H1 (cell line): ENCODE data around the gene GRAMD1B. TPM values are rescaled to one million over a fixed set of nuclear protein-coding genes. Genes with fewer than 3 reads are reported as not detected.

Experiments used
- ASH2L ChIP-seq: fragments of 200-600, 300-600 bp; sonication (generic); IDR thresholded peaks from one replicate; pipeline ENCODE4 v1.7.1; 2017; ENCODE audit warnings: low read length
- ATF3 ChIP-seq: IDR thresholded peaks from 2 replicates; pipeline ENCODE4 v1.6.1; 2011; ENCODE audit warnings: low read depth, mild to moderate bottlenecking, low read length; ENCODE audit not compliant: insufficient read depth
- BRCA1 ChIP-seq: IDR thresholded peaks from 2 replicates; pipeline ENCODE4 v1.6.1; 2012; ENCODE audit warnings: low read depth, low read length, improper control_type of control experiment
- CHD7 ChIP-seq: fragments of 300-600 bp; sonication (generic); IDR thresholded peaks from 2 replicates; pipeline ENCODE4 v1.7.1; 2012; ENCODE audit warnings: low read length, moderate library complexity, mild to moderate bottlenecking, inconsistent platforms; ENCODE audit not compliant: insufficient replicate concordance
- EGR1 ChIP-seq: IDR thresholded peaks from 2 replicates; pipeline ENCODE4 v1.6.1; 2011; ENCODE audit warnings: low read depth, low read length, borderline replicate concordance
- EZH2 ChIP-seq: fragments of 200-600 bp; sonication (generic); IDR thresholded peaks from 2 replicates; pipeline ENCODE4 v1.7.1; 2012; ENCODE audit warnings: low read depth, mild to moderate bottlenecking, moderate library complexity, low read length, inconsistent platforms; ENCODE audit not compliant: severe bottlenecking
- RAD21 ChIP-seq, 2 experiments: IDR thresholded peaks in 1 of 2; conservative IDR thresholded peaks in 1 of 2; 2 replicates each; pipeline ENCODE4 v1.6.1; 2011; ENCODE audit warnings: low read depth in 2 of 2, low read length in 2 of 2, improper control_type of control experiment in 1 of 2, inconsistent platforms in 1 of 2, mild to moderate bottlenecking in 1 of 2, moderate library complexity in 1 of 2
- RFX5 ChIP-seq: IDR thresholded peaks from 2 replicates; pipeline ENCODE4 v1.6.1; 2011; ENCODE audit warnings: low read depth, low read length, improper control_type of control experiment, borderline replicate concordance
- SAP30 ChIP-seq: fragments of 300-600 bp; sonication (generic); IDR thresholded peaks from 2 replicates; pipeline ENCODE4 v1.7.1; 2012; ENCODE audit warnings: low read length, moderate library complexity, mild to moderate bottlenecking, inconsistent platforms; ENCODE audit not compliant: insufficient read depth, insufficient replicate concordance
- ZNF274 ChIP-seq: IDR thresholded peaks from 2 replicates; pipeline ENCODE4 v1.7.0; 2012; ENCODE audit warnings: low read length, borderline replicate concordance; ENCODE audit errors: extremely low read depth
- polyA plus RNA-seq, 7 experiments: library from polyadenylated mRNA; depleted of rRNA in 3 of 7; stranded (reverse) in 5 of 7; unstranded in 2 of 7; fragments of >200 nt in 5 of 7; fragments of 200-250 nt in 2 of 7; gene quantifications; 1 replicate in 5 of 7; 2 replicates in 1 of 7; 4 replicates in 1 of 7; pipeline versions ENCODE4 v1.2.1 to v1.2.3, GENCODE V29; 2011 to 2013; ENCODE audit warnings: missing spikeins in 2 of 7, mixed read lengths in 2 of 7
- total RNA-seq: library from RNA; stranded (reverse); fragmentation: NEBNext Ultra II Directional; extraction: Animal tissue kit (Norgen Biotek cat#: 25700); gene quantifications from 2 replicates; pipeline ENCODE4 v1.2.1, GENCODE V29; 2021

GRAMD1B gene
- total and polyA plus RNA-seq, 2 of the 8 experiments (the other 6 are each of a cell fraction or from before 2014, with no cell fraction given): 10.1 to 21.2 TPM

GRCh38 chr11:123469586-123469985 lies 39.5 kb downstream of the GRAMD1B start (continued):
- no peak for TF ChIP-seq CHD7
- TF ChIP-seq ATF3: no peak
- no peak for TF ChIP-seq RFX5
- no peak for TF ChIP-seq BRCA1
- no peak for TF ChIP-seq EZH2
- TF ChIP-seq ZNF274: no peak
- no peak for TF ChIP-seq RAD21 (IDR thresholded peaks at IDR 0.05 in 1 of 2, conservative IDR thresholded peaks at IDR 0.05 in 1 of 2; ENCODE audit: low read depth in 2 of 2, low read length in 2 of 2)
- TF ChIP-seq SAP30: no peak
- TF ChIP-seq EGR1: no peak
- TF ChIP-seq ASH2L: no peak
